MV-4-11 (cell line): ENCODE data around the gene LRRC45.
A peak's percentile ranks its signal among the peaks of the same experiment; 100 is the strongest.

Experiments used
- DNase-seq: peaks from one replicate; lab custom pipeline; 2025; lab: John Stamatoyannopoulos, UW

LRRC45 gene

DNA sequence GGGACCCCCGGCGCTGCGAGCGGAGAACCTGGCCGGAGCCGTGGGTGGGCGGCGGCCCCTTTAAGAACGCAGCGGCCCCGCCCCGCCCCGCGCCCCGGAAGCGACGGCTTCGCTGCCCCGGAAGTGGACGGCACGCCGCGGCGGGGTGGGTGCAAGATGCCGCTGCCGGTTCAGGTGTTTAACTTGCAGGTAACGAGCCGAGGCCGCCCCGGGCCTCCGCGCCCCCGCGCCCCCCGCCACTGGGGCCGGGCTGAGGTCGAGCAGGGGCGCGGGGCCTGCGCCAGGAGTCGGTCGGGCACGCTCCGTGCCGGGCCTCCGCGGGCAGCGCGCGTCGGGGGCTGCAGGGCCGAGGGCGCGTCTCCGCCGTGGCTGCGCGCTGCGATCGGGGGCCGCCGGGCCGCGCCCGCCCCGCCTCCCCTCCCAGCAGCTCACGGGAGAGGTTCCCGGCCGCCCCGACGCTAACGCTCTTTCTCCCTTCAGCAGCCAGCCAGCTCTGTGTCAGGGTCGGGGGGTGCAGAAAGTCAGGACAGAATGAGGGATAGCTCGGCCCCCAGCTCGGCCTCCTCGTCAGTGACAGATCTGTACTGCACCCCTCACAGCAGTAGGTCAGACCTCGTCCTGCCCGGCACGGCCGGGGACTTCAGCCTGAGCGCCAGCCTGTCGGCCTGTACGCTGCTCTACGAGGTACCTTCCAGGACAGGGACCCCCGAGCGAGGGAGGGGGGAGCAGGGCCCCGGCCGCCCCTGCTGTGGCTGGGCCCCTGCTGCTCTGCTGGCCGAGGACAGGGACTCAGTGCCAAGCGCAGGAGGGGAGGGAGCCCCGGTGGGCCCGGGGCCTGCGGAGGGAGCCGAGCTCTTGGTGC, 28.9 kb downstream of the LRRC45 start, which contains the start of the genes GPS1 and RFNG:
GPS1 (plus strand) TSS at position 123 of the 862 bp plus-strand sequence; CDS start at position 157, 34 bp downstream.
RFNG (minus strand) TSS at position 36 of the 862 bp plus-strand sequence. CDS start 45 bp downstream, outside the sequence.
- DNase-seq = peak; percentile 8

GRCh38 chr17:82052638-82053059, 29.5 kb downstream of the LRRC45 start:
- no peak for DNase-seq

GRCh38 chr17:82053130-82053529, 30.0 kb downstream of the LRRC45 start:
- no peak for DNase-seq

DNA sequence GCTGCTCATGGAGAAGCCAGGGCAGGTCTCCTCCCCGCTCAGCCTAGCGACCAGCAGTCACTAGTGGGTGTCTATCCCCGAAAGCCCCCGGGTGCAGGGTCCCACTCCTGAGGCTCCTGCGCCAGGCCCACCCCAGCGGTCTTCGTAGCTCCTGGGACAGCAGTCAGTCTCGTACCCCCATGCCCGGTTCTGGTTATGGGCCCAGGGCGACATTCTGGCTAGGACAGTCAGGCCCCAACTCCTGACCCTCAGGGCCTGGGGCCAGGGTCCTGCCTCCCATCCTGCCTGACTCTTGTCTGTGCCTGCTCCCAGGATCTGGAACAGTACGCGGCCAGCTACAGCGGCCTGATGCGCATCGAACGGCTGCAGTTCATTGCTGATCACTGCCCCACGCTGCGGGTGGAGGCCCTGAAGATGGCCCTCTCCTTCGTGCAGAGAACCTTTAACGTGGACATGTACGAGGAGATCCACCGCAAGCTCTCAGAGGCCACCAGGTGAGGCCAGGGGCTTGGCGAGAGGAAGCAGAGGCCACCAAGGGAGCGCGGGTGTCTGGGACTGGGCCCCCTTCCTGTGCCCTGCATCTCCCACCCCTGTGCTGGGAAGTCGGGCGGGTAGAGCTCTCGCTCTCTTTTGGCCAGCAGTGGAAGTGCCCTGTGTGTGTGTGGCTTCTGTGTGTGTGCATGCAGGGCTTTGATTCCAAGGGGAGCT, 30.6 kb downstream of the LRRC45 start:
- no peak for DNase-seq

DNA sequence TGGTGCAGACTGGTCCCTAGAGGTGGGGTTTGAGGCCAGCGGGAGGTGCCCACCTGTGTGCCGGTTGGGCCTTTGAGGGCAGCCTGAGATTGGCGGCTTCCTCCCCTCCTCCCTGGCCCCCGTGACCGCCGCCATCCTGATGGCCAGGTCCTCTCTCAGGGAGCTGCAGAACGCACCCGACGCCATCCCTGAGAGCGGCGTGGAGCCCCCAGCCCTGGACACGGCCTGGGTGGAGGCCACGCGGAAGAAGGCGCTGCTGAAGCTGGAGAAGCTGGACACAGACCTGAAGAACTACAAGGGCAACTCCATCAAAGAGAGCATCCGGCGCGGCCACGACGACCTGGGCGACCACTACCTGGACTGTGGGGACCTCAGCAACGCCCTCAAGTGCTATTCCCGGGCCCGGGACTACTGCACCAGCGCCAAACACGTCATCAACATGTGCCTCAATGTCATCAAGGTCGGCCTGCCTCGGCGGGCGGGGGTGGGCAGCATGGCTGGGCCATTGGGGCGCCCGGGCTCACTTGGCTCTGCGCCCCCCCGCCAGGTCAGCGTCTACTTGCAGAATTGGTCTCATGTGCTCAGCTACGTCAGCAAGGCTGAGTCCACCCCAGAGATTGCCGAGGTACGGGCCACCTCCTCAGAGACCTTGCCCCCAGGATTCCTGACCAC, 31.4 kb downstream of the LRRC45 start:
- no peak for DNase-seq

DNA sequence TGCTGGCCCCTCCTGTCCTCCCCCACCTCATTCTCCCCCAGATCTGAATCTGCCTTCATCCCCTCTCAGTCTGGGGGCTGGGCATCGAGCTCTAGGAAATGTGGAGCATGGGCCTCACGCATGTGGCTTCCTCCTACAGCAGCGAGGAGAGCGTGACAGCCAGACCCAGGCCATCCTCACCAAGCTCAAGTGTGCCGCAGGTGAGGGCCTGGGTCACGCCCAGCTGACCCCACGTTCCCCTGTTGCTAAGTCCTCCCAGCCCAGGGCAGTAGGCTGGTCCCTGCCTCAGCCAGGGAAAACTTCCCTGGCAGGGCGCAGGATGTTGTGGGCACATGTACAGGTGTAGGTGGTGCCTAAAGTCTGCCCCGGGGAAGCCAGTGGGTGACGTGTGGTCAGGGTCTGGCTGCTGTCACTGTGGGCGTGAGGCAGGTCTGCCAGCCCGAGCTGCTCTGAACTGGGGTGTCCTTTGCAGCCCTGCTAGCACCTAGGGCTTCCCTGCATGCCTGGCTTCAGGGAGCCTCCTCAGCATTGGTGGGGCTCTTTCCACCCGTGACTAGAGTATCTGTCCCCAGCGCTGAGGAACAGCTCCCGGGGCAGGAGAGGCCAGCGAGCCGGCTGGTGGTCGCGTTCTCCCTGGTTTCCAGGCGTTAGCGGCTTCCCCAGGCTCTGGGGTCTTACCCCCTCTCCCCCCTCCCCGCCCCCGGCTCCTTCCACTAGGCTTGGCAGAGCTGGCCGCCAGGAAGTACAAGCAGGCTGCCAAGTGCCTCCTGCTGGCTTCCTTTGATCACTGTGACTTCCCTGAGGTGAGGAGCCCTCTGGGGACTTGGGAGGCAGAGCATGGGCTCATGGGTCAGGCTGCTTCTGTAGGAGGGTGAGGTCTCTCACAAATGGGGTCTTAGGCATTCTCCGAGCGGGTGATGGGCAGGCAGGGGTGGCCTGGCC, 32.2 kb downstream of the LRRC45 start:
- DNase-seq = no peak

GRCh38 chr17:82055965-82056728, 33.0 kb downstream of the LRRC45 start:
- no peak for DNase-seq

DNA sequence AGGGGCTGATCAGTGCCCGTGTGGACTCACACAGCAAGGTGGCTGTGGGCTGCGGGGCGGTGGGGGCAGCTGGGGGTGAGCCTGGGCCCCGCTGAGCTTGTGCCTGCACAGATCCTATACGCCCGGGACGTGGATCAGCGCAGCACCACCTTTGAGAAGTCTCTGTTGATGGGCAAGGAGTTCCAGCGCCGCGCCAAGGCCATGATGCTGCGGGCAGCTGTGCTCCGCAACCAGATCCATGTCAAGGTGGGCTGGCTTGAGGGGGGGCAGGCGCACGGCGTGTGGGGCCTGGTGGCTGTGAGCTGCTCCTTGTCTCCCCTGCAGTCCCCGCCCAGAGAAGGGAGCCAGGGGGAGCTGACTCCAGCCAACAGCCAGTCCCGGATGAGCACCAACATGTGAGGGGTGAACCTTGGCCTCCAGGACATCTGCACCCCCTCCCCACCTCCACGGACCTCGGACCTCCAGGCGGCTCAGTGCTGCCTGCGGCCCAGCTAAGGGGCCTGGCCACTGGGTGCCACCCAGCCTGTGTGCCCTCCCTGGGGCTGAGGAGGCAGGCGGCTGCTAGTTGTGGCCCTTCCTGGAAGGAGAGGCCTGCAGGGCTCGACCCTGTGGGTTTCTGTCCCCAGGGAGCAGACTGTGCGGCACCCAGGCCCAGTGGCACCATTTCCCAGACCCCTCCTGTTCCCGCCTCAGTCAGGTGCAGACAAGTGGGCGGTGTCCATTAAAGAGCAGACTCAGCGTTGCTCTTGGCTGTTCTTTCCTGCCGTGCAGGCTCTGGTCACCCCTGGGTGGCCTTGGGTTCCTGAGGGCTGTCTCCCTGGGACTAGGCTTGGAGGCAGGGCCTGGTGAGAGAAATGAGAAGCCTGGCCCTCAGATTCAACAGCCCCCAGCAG, 33.9 kb downstream of the LRRC45 start:
- no peak for DNase-seq

DNA sequence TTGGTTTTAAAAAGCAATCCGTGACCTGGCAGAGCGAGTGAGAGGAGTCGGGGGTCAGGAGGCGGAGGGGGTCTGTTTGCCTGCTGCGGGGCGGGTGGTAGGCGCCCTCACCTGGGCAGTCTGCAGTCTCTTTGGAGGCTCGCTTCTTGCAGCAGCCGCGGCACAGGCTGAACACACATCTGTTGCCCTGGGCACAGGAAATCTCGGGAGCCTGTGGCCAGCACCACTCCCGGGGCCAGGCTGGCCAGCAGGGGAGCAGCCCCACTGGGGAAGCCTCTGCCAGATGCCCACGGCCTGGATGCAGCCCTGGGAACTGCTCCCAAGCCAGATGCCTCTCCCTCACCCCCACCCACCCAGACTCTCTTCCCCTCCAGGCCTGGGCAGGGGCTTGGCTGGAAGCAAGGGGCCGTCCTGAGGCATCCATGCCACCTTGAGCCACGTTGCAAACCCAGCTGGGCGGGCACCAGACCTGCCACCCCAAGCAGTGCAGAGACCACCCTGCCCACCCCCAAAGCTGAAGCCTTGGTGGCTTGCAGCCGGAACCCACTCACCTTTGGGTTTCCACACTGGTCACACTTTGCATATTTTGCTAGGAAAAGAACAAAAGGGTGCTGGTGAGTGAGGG, 35.2 kb downstream of the LRRC45 start:
- DNase-seq = no peak

GRCh38 chr17:82058855-82059249, 35.7 kb downstream of the LRRC45 start:
- DNase-seq = no peak

DNA sequence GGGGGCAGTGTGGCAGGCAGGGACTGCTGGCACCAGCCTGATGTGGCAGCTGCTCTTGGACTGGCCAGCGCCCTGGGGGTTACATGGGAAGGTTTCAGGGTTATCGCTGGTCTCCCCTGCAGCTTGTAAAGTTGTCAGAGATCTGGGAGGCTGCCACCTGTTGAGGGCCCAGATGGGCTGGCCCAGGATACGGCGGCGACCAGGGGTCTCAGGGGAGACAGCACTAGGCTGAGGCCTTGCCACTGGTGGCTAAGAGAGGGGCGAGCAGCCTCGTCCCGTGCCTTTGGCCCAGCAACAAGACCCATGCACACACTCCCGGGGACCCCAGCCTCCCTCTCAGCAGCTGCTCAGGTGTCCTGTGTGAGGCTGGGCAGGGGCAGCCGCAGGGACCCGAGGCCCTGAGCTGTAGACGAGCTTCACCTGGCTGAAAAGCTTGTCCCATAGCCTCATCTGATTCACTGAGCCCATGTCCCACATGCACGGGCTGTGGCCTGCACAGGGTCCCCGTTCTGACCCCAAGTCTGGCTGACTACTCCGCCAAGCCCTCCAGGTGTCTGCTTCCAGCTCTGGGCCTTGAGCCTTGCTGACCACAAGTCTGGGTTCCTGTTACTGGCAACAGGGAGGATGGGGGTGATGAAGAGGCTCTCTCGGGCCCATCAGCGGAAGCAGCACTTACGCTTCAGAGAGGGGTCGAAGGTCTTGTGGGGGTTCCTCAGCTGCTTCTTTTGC, 36.3 kb downstream of the LRRC45 start:
- DNase-seq = no peak

- DNase-seq = no peak
Measured at GRCh38 chr17:82060001-82060380, 36.9 kb downstream of the LRRC45 start.

GRCh38 chr17:82060614-82061013, 37.5 kb downstream of the LRRC45 start:
- no peak for DNase-seq

- DNase-seq = no peak
Measured at GRCh38 chr17:82061047-82061925, 38.2 kb downstream of the LRRC45 start.

GRCh38 chr17:82062076-82062983, 39.2 kb downstream of the LRRC45 start:
- DNase-seq = no peak

DNA sequence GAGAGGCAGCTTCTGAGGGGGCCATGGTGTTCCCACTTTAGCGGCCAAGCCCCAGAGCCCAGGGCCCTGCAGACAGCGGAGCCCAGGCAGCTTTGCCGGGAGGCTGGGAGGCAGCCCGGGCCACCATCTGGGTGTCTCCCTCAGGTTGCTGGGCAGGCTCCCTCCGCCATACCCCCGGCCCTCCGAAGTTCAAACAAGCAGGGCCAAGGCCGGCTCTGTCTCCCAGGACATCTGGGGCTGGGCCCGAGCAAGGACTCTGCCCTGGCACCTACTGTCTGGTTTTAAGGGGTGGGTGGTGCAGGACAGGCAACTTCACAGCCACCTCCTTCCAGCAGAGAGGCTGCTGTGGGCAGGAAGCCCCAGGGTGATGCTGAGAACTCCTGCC, 39.9 kb downstream of the LRRC45 start:
- DNase-seq = no peak
